Esophagus squamous epithelium (tissue), 5 donors: ENCODE results near the gene NRCAM. TPM values are rescaled to one million over a fixed set of nuclear protein-coding genes. Genes with fewer than 3 reads are reported as not detected.
A peak's percentile ranks its signal among the peaks of the same experiment; 100 is the strongest.

ENCODE experiments used
- DNase-seq: peaks from one replicate; lab custom pipeline; 2025; lab: John Stamatoyannopoulos, UW
- H3K27ac ChIP-seq, 4 donors: fragments of 200-600 bp; sonication (generic); one replicate each; pipeline ENCODE4 v1.5.1; 2016 to 2019; ENCODE audit warnings: mild to moderate bottlenecking in 1 of 4
- H3K27me3 ChIP-seq, 4 donors: fragments of 200-600 bp; sonication (generic); 1 replicate in 3 of 4; 2 replicates in 1 of 4; pipeline versions ENCODE4 v1.5.1 to v1.6.0; 2017 to 2021; ENCODE audit warnings: antibody characterized with exemption in 1 of 4
- H3K36me3 ChIP-seq, 3 donors: fragments of 200-600 bp; sonication (generic); one replicate each; pipeline ENCODE4 v1.5.1; 2016 to 2019
- H3K4me1 ChIP-seq, 3 donors: fragments of 200-600 bp; sonication (generic); one replicate each; pipeline ENCODE4 v1.5.1; 2017 to 2019
- H3K4me3 ChIP-seq, 4 donors: fragments of 200-600 bp; sonication (generic); 1 replicate in 3 of 4; 2 replicates in 1 of 4; pipeline ENCODE4 v1.5.1; 2016 to 2019; ENCODE audit warnings: mild to moderate bottlenecking in 2 of 4, moderate library complexity in 1 of 4
- H3K9me3 ChIP-seq, 3 donors: fragments of 200-600 bp; sonication (generic); one replicate each; pipeline ENCODE4 v1.5.1; 2016 to 2019
- POLR2A ChIP-seq, 4 donors: fragments of 450-650 bp; IDR thresholded peaks; one replicate each; pipeline ENCODE4 v1.6.1; 2017; ENCODE audit warnings: antibody characterized with exemption in 4 of 4, mild to moderate bottlenecking in 4 of 4, moderate library complexity in 3 of 4
- WGBS, 2 donors: methylation state at CpG; one replicate each; pipeline ENCODE4 v1.1.5; 2018; 5-methylcytosine and 5-hydroxymethylcytosine counted together
- intact Hi-C: fragments of 100-400 bp; cut with DNase I; formaldehyde crosslinking; loops from one replicate; pipeline ENCODE4 v1.15.0; 2022
- total RNA-seq, 4 donors: library from RNA; depleted of rRNA; stranded (reverse); fragments of >200 nt; gene quantifications; one replicate each; pipeline ENCODE4 v1.1.0, GENCODE V29; 2016
- TF ChIP-seq, protein P1 (sequence below), 6 experiments: fragments of 450-650 bp in 4 of 6; fragments of 200-600 bp in 2 of 6; sonication (generic) in 2 of 6; IDR thresholded peaks; one replicate each; pipeline ENCODE4 v1.5.1; 2016 to 2019; ENCODE audit warnings: antibody characterized with exemption in 6 of 6, mild to moderate bottlenecking in 4 of 6, moderate library complexity in 4 of 6
- donor health status: DM: yes; HTN: yes; CAD: no.

NRCAM gene
- total RNA-seq, 4 donors from 2014 or later: 1.5 to 9.8 (median 6.3) TPM; not detected in 1

DNA sequence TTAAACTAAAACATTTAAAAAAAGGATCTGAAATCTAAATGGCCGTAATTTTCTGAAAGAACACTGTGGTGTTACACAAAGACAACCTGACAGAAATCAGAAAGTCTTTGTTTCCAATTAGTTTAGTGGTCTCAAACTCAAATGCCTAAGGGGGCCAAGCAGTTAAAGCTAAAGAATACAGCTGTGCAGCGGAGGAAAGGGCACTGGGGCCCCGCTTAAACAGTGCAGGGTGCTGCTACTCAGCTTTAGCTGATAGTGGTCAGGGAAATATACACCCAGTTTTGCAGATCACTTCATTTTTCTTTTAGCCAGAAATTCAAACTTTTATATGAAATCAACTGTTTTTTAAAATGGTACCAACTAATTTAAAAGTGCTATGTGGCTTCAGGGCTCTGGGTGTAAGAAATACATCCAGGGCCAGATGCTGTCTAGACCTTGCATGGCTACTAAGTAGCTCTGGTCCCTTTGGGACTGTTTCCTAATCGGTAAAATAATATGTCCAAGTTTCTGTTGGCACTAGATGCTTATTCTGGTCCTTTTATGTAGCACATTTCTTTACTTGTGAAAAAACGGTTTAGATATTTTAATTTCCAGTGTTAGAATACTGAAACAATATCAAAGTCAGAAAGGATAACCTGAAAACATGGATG, 164.3 kb downstream of the NRCAM start:
- 74 to 75% methylated on average over 5 of the region's 5 CpGs for WGBS, 2 donors
- Histone ChIP-seq H3K4me1 (peaks cover 0 to 43% (median 14%) of the 10 kb centered on the region in 3 donors), H3K27ac (no peak overlapping the region), H3K36me3 (no peaks in the 10 kb centered on the region), H3K4me3 (no peak overlapping the region), H3K9me3 (no peaks in the 10 kb centered on the region), H3K27me3 (no peaks in the 10 kb centered on the region)
- intact Hi-C loops: no loop called here
- DNase-seq: no peak
- TF ChIP-seq, protein P1, sequence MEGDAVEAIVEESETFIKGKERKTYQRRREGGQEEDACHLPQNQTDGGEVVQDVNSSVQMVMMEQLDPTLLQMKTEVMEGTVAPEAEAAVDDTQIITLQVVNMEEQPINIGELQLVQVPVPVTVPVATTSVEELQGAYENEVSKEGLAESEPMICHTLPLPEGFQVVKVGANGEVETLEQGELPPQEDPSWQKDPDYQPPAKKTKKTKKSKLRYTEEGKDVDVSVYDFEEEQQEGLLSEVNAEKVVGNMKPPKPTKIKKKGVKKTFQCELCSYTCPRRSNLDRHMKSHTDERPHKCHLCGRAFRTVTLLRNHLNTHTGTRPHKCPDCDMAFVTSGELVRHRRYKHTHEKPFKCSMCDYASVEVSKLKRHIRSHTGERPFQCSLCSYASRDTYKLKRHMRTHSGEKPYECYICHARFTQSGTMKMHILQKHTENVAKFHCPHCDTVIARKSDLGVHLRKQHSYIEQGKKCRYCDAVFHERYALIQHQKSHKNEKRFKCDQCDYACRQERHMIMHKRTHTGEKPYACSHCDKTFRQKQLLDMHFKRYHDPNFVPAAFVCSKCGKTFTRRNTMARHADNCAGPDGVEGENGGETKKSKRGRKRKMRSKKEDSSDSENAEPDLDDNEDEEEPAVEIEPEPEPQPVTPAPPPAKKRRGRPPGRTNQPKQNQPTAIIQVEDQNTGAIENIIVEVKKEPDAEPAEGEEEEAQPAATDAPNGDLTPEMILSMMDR (IDR thresholded peaks at IDR 0.05): no peak
- no peak for TF ChIP-seq POLR2A (IDR thresholded peaks at IDR 0.05)

DNA sequence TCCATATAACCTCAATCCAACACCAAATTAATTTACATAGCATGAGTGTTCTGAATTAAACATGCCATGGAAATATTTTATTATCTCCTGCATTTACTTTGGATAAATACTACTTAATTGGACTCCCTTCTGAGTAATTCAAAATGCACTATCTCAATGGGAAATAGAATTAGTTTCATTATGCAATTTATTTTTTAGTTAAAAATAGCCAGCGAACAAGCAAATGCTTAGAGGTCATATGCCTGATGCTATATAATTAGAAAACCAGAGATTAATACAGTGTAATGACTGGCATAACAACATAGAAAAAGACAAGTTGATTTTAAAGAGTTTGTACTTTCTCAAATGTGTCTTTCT, 165.1 kb downstream of the NRCAM start:
- H3K9me3 ChIP-seq: no peaks in the 10 kb centered on the region
- H3K27me3 ChIP-seq: no peaks in the 10 kb centered on the region
- no peak for DNase-seq
- H3K4me1 ChIP-seq: peaks cover 0 to 51% (median 14%) of the 10 kb centered on the region in 3 donors
- peak overlapping the region in 2 of 4 donors; percentile 35 to 62 for H3K27ac ChIP-seq
- TF ChIP-seq POLR2A (IDR thresholded peaks at IDR 0.05): no peak
- TF ChIP-seq, protein P1 (IDR thresholded peaks at IDR 0.05): no peak
- intact Hi-C loops: no loop called here
- H3K4me3 ChIP-seq: no peak overlapping the region
- H3K36me3 ChIP-seq: no peaks in the 10 kb centered on the region
- 67 to 76% methylated on average over 1 of the region's 1 CpG for WGBS, 2 donors

DNA sequence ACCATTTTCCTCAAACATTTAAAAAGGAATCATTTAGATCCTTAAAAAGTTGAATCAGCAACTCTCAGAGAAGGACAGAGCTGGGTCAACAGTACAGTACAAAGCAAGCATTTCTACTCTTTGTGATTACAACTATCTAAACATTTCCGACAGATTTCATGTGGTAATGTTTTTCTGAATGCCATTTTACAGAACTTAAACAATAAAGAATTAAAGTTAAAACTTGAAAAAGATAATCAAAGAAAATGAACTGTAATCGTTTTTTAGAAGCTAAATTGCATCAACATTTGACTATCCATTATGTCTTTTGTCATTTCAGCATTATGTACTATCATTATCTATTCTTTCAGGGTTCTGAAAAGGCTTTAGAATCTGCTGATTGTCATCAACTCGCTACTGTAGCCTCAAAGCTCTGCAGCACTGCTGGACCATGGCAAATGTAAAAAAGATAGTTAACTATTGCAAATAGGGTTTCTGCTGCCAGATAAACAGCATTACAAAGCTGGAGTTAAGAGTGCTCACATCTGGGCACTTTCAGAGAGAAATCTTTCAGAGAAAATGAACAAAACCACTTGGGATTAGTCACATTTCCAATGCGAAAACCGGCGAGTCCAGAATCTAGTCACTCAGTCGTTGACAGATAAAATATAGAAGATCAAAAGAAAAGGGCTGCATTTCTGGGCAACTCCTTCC, 165.6 kb downstream of the NRCAM start:
- no peaks in the 10 kb centered on the region for H3K9me3 ChIP-seq
- TF ChIP-seq POLR2A (IDR thresholded peaks at IDR 0.05): no peak
- TF ChIP-seq, protein P1 (IDR thresholded peaks at IDR 0.05): no peak
- DNase-seq: no peak
- WGBS, 2 donors: 24 to 32% methylated on average over 7 of the region's 7 CpGs
- H3K27me3 ChIP-seq: no peaks in the 10 kb centered on the region
- no peaks in the 10 kb centered on the region for H3K36me3 ChIP-seq
- H3K4me1 ChIP-seq: peaks cover 0 to 56% (median 17%) of the 10 kb centered on the region in 3 donors
- H3K4me3 ChIP-seq: no peak overlapping the region
- intact Hi-C loops: no loop called here
- peak overlapping the region in 3 of 4 donors; percentile 15 to 62 (median 35) for H3K27ac ChIP-seq

DNA sequence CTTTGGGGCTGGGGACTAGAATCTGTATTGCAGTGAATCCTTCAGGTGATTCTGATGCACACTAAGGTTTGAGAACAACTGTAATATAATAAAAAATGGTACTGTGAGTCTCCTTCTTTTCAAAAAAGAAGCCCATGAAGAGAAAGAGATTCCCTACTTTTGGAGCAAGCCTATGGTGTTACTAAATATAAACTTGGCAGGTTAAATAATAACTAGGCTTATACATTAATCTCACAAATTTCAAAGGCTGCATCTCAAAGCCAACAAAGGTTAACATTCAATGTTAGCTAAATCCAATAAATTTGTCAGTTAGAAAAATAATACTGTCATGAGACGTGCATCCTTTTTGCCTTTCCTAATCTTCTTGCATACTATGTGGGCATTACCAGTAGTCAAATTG, 166.4 kb downstream of the NRCAM start:
- intact Hi-C loops: no loop called here

More for the DNA sequence above, 166.4 kb downstream of the NRCAM start:
- H3K4me3 ChIP-seq: no peak overlapping the region
- H3K4me1 ChIP-seq: peaks cover 0 to 62% (median 22%) of the 10 kb centered on the region in 3 donors
- H3K9me3 ChIP-seq: no peaks in the 10 kb centered on the region
- no peaks in the 10 kb centered on the region for H3K36me3 ChIP-seq
- H3K27me3 ChIP-seq: no peaks in the 10 kb centered on the region
- DNase-seq: no peak
- WGBS, 2 donors: 26 to 32% methylated on average over 1 of the region's 1 CpG
- H3K27ac ChIP-seq: peak overlapping the region in 2 of 4 donors; percentile 15 to 62
- TF ChIP-seq, protein P1 (IDR thresholded peaks at IDR 0.05): no peak
- TF ChIP-seq POLR2A (IDR thresholded peaks at IDR 0.05): no peak
